SK-N-SH treated with all-trans-retinoic acid at 6 μM for 48 hours (cell line): ENCODE data around the gene IKZF3.
"Not testable (repeated sequence)": the region's sequence is repeated elsewhere in the genome, so short reads cannot be mapped to it uniquely, and the experiment has no call there.

Experiments used
- ATAC-seq: fragments of 200-7000 bp; cut with Tn5 transposase; 3 replicates; pipeline ENCODE4 v1.9.1; 2020; ENCODE audit warnings: mild to moderate bottlenecking, moderate library complexity
- ARNTL ChIP-seq: fragments of 450-650 bp; formaldehyde crosslinking; IDR thresholded peaks from 2 replicates; pipeline ENCODE4 v1.5.0; 2020; ENCODE audit warnings: low read depth, mild to moderate bottlenecking, moderate library complexity, borderline replicate concordance
- BACH2 ChIP-seq: fragments of 250-450 bp; sonication (Bioruptor Pico); IDR thresholded peaks from 2 replicates; pipeline ENCODE4 v1.9.0; 2021; ENCODE audit warnings: mild to moderate bottlenecking, borderline replicate concordance
- CSDC2 ChIP-seq: fragments of 250-450 bp; sonication (Bioruptor Pico); IDR thresholded peaks from 2 replicates; pipeline ENCODE4 v1.5.0; 2020; ENCODE audit warnings: mild to moderate bottlenecking, moderate library complexity
- ESRRG ChIP-seq: fragments of 250-450 bp; sonication (Bioruptor Pico); IDR thresholded peaks from 2 replicates; pipeline ENCODE4 v1.6.1; 2021; ENCODE audit warnings: mild to moderate bottlenecking
- GLIS3 ChIP-seq: fragments of 250-450 bp; sonication (Bioruptor Pico); IDR thresholded peaks from 2 replicates; pipeline ENCODE4 v1.5.0; 2020; ENCODE audit warnings: mild to moderate bottlenecking, moderate library complexity
- ISL1 ChIP-seq: fragments of 250-450 bp; sonication (Bioruptor Pico); IDR thresholded peaks from 2 replicates; pipeline ENCODE4 v2.1.2; 2022; ENCODE audit warnings: mild to moderate bottlenecking, moderate library complexity
- OSR1 ChIP-seq: fragments of 250-450 bp; sonication (Bioruptor Pico); IDR thresholded peaks from 2 replicates; pipeline ENCODE4 v1.8.0; 2022; ENCODE audit warnings: moderate library complexity, mild to moderate bottlenecking, inconsistent platforms
- PPARA ChIP-seq: fragments of 250-450 bp; sonication (Bioruptor Pico); IDR thresholded peaks from 2 replicates; pipeline ENCODE4 v1.5.0; 2020; ENCODE audit warnings: mild to moderate bottlenecking, borderline replicate concordance
- RARB ChIP-seq: fragments of 250-450 bp; sonication (Bioruptor Pico); IDR thresholded peaks from 2 replicates; pipeline ENCODE4 v1.8.0; 2021; ENCODE audit warnings: mild to moderate bottlenecking, moderate library complexity
- SNAI2 ChIP-seq: fragments of 250-450 bp; sonication (Bioruptor Pico); IDR thresholded peaks from 2 replicates; pipeline ENCODE4 v1.5.0; 2020; ENCODE audit warnings: mild to moderate bottlenecking, moderate library complexity
- TCF4 ChIP-seq: fragments of 250-450 bp; sonication (Bioruptor Pico); IDR thresholded peaks from 2 replicates; pipeline ENCODE4 v1.8.0; 2021; ENCODE audit warnings: mild to moderate bottlenecking, moderate library complexity, borderline replicate concordance
- TOX ChIP-seq: fragments of 250-450 bp; sonication (Bioruptor Pico); IDR thresholded peaks from 2 replicates; pipeline ENCODE4 v1.8.0; 2021; ENCODE audit warnings: mild to moderate bottlenecking, moderate library complexity, borderline replicate concordance
- ZC3H10 ChIP-seq: fragments of 250-450 bp; sonication (Bioruptor Pico); IDR thresholded peaks from 2 replicates; pipeline ENCODE4 v1.5.1; 2021; ENCODE audit warnings: mild to moderate bottlenecking, moderate library complexity
- ZFP3 ChIP-seq: fragments of 250-450 bp; sonication (Bioruptor Pico); IDR thresholded peaks from 2 replicates; pipeline ENCODE4 v1.5.0; 2020; ENCODE audit warnings: mild to moderate bottlenecking, moderate library complexity
- ZFP30 ChIP-seq: fragments of 450-650 bp; formaldehyde crosslinking; IDR thresholded peaks from 2 replicates; pipeline ENCODE4 v1.5.0; 2022; ENCODE audit warnings: mild to moderate bottlenecking, moderate library complexity
- ZNF565 ChIP-seq: fragments of 450-650 bp; formaldehyde crosslinking; conservative IDR thresholded peaks from 2 replicates; pipeline ENCODE4 v1.5.0; 2020; ENCODE audit warnings: low read depth, mild to moderate bottlenecking, moderate library complexity
- ZNF70 ChIP-seq: fragments of 450-650 bp; formaldehyde crosslinking; IDR thresholded peaks from 2 replicates; pipeline ENCODE4 v1.5.0; 2020; ENCODE audit warnings: mild to moderate bottlenecking, moderate library complexity
- TF ChIP-seq, protein P1 (sequence below): fragments of 250-450 bp; sonication (Bioruptor Pico); IDR thresholded peaks from 2 replicates; pipeline ENCODE4 v1.5.1; 2021; ENCODE audit warnings: mild to moderate bottlenecking, moderate library complexity
- TF ChIP-seq, protein P2 (sequence below): fragments of 250-450 bp; sonication (Bioruptor Pico); IDR thresholded peaks from 2 replicates; pipeline ENCODE4 v1.8.0; 2021; ENCODE audit warnings: low read depth, mild to moderate bottlenecking, moderate library complexity, borderline replicate concordance
- TF ChIP-seq, protein P3 (sequence below): fragments of 250-450 bp; sonication (Bioruptor Pico); IDR thresholded peaks from 2 replicates; pipeline ENCODE4 v1.5.0; 2020; ENCODE audit warnings: mild to moderate bottlenecking, moderate library complexity
- TF ChIP-seq, protein P4 (sequence below): fragments of 250-450 bp; sonication (Bioruptor Pico); IDR thresholded peaks from 2 replicates; pipeline ENCODE4 v1.8.0; 2020; ENCODE audit warnings: mild to moderate bottlenecking, moderate library complexity, borderline replicate concordance

IKZF3 gene

DNA sequence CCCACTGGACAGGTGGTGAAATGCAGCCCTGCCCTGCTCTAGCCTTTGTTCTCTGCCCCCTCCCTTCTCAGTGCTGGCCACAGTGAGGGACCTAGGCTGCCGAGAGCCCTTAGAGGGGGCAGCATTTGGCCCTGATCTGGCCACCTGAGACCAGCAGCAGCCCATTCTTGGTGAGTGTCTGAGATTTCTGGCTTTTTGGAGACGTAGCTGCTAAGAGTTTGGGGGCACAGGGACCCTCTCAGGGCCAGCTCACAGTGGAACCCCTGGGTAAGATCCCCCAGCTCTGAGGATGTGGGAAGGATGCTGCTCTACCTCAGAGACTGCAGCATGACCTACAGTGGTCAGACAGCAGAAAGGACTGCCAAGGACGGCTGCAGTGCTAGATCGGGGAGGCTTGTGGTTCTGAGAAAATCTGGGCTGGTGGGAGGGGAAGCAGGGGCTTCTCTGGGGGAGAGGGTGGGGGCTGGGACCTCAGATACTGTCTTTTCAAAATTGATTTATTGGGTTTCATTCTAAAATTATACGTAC lies 113.0 kb downstream of the IKZF3 start:
- TF ChIP-seq CSDC2 (CRISPR knock-in tag): no peak
- TF ChIP-seq ZNF565 (CRISPR knock-in tag): no peak
- no peak for TF ChIP-seq BACH2 (CRISPR knock-in tag)
- TF ChIP-seq OSR1 (CRISPR knock-in tag): no peak
- TF ChIP-seq SNAI2: no peak
- TF ChIP-seq ZFP3: no peak
- TF ChIP-seq ZC3H10 (CRISPR knock-in tag): no peak
- no peak for TF ChIP-seq PPARA (CRISPR knock-in tag)
- no peak for TF ChIP-seq ARNTL (CRISPR knock-in tag)
- no peak for TF ChIP-seq ISL1 (CRISPR knock-in tag)
- TF ChIP-seq TCF4 (CRISPR knock-in tag): no peak
- no peak for TF ChIP-seq ZNF70 (CRISPR knock-in tag)
- TF ChIP-seq GLIS3: no peak
- TF ChIP-seq, protein P1, sequence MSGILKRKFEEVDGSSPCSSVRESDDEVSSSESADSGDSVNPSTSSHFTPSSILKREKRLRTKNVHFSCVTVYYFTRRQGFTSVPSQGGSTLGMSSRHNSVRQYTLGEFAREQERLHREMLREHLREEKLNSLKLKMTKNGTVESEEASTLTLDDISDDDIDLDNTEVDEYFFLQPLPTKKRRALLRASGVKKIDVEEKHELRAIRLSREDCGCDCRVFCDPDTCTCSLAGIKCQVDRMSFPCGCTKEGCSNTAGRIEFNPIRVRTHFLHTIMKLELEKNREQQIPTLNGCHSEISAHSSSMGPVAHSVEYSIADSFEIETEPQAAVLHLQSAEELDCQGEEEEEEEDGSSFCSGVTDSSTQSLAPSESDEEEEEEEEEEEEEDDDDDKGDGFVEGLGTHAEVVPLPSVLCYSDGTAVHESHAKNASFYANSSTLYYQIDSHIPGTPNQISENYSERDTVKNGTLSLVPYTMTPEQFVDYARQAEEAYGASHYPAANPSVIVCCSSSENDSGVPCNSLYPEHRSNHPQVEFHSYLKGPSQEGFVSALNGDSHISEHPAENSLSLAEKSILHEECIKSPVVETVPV (CRISPR knock-in tag): no peak
- TF ChIP-seq, protein P2, sequence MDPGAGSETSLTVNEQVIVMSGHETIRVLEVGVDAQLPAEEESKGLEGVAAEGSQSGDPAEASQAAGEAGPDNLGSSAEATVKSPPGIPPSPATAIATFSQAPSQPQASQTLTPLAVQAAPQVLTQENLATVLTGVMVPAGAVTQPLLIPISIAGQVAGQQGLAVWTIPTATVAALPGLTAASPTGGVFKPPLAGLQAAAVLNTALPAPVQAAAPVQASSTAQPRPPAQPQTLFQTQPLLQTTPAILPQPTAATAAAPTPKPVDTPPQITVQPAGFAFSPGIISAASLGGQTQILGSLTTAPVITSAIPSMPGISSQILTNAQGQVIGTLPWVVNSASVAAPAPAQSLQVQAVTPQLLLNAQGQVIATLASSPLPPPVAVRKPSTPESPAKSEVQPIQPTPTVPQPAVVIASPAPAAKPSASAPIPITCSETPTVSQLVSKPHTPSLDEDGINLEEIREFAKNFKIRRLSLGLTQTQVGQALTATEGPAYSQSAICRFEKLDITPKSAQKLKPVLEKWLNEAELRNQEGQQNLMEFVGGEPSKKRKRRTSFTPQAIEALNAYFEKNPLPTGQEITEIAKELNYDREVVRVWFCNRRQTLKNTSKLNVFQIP (CRISPR knock-in tag): no peak
- TF ChIP-seq ESRRG: no peak
- no peak for ATAC-seq

DNA sequence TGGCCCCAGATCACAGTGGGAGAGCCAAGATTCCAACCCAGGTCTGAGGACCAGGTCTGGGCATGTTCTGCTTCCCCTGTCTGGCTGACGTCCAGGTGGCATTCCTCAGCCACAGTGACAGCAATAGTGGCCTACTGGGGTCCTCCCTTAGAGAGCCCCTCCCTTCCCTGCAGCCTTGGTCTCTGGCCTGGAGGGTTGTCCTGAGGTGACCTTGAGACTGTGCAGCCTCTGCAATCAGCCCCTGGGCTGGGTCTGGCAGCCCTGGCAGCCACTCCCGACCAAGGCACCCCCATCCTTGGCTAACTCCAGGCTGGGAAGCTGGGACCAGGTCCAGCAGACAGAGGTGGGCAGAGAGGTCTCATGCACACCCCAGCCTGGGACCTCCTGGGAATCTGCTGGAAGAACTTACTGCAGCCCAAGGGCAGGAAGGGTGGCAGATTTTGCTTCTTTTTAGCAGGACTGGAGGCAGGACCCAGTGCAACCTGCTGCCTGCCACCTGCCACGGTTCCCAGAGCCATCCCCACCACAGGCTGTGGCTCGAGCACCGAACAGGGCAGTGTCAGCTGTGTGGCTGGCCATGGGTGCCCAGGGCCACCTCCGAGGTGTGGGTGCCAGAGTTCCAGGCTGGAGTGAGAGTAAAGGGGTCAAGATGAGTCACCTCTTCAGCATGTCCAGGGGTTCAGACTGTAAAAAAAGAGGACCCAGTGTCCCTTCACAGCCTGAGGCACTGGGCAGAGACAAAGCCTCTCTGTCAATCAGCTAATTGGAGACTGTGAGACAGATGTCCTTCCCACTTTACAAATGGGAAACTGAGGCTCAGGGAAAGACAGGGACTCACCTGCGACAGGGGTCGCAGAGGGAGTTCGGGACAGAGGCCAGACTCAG lies 113.7 kb downstream of the IKZF3 start:
- ATAC-seq: no peak
- TF ChIP-seq ZNF70 (CRISPR knock-in tag): no peak
- no peak for TF ChIP-seq ZC3H10 (CRISPR knock-in tag)
- TF ChIP-seq ARNTL (CRISPR knock-in tag): no peak
- no peak for TF ChIP-seq ISL1 (CRISPR knock-in tag)
- no peak for TF ChIP-seq PPARA (CRISPR knock-in tag)
- no peak for TF ChIP-seq BACH2 (CRISPR knock-in tag)
- TF ChIP-seq, protein P2 (CRISPR knock-in tag): no peak
- TF ChIP-seq TOX (CRISPR knock-in tag): no peak
- TF ChIP-seq TCF4 (CRISPR knock-in tag): no peak
- TF ChIP-seq CSDC2 (CRISPR knock-in tag): no peak
- no peak for TF ChIP-seq ZFP30
- no peak for TF ChIP-seq RARB (CRISPR knock-in tag)
- TF ChIP-seq, protein P3, sequence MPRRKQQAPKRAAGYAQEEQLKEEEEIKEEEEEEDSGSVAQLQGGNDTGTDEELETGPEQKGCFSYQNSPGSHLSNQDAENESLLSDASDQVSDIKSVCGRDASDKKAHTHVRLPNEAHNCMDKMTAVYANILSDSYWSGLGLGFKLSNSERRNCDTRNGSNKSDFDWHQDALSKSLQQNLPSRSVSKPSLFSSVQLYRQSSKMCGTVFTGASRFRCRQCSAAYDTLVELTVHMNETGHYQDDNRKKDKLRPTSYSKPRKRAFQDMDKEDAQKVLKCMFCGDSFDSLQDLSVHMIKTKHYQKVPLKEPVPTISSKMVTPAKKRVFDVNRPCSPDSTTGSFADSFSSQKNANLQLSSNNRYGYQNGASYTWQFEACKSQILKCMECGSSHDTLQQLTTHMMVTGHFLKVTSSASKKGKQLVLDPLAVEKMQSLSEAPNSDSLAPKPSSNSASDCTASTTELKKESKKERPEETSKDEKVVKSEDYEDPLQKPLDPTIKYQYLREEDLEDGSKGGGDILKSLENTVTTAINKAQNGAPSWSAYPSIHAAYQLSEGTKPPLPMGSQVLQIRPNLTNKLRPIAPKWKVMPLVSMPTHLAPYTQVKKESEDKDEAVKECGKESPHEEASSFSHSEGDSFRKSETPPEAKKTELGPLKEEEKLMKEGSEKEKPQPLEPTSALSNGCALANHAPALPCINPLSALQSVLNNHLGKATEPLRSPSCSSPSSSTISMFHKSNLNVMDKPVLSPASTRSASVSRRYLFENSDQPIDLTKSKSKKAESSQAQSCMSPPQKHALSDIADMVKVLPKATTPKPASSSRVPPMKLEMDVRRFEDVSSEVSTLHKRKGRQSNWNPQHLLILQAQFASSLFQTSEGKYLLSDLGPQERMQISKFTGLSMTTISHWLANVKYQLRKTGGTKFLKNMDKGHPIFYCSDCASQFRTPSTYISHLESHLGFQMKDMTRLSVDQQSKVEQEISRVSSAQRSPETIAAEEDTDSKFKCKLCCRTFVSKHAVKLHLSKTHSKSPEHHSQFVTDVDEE (CRISPR knock-in tag): no peak
- TF ChIP-seq, protein P4, sequence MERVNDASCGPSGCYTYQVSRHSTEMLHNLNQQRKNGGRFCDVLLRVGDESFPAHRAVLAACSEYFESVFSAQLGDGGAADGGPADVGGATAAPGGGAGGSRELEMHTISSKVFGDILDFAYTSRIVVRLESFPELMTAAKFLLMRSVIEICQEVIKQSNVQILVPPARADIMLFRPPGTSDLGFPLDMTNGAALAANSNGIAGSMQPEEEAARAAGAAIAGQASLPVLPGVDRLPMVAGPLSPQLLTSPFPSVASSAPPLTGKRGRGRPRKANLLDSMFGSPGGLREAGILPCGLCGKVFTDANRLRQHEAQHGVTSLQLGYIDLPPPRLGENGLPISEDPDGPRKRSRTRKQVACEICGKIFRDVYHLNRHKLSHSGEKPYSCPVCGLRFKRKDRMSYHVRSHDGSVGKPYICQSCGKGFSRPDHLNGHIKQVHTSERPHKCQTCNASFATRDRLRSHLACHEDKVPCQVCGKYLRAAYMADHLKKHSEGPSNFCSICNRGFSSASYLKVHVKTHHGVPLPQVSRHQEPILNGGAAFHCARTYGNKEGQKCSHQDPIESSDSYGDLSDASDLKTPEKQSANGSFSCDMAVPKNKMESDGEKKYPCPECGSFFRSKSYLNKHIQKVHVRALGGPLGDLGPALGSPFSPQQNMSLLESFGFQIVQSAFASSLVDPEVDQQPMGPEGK (CRISPR knock-in tag): no peak

DNA sequence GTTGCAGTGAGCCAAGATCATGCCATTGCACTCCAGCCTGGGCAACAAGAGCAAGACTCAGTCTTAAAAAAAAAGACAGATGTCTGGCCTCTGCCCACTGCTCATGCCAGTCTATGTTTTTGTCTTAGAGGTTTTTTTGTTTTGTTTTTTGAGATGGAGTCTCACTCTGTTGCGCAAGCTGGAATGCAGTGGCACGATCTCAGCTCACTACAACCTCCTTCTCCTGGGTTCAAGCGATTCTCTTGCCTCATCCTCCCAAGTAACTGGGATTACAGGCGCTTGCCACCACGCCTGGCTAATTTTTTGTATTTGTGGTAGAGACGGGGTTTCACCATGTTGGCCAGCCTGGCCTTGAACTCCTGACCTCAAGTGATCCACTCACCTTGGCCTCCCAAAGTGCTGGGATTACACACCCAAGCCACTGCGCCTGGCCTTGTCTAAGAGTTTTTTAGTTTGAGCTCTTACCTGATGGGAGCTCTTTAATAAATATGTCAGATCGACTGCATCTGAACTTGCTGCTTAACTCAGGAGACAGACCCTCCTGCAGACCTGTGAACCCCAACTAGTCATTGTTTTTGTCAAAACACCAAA lies 115.6 kb downstream of the IKZF3 start:
- ATAC-seq: not testable (repeated sequence)
